H9 (cell line): Measurements from ENCODE around the gene CEACAM18. TPM values are rescaled to one million over a fixed set of nuclear protein-coding genes. Genes with fewer than 3 reads are reported as not detected.

Experiments used
- DNase-seq: peaks from one replicate; pipeline ENCODE4 v3.0.0-alpha.2; 2017
- H2AFZ ChIP-seq: one replicate; pipeline ENCODE4 v1.6.1; 2013; ENCODE audit warnings: mild to moderate bottlenecking, low read length, control low read depth, moderate library complexity
- H2AK5ac ChIP-seq: 2 replicates; pipeline ENCODE4 v1.6.1; 2013; ENCODE audit warnings: low read length, control low read depth, mixed read lengths; ENCODE audit not compliant: insufficient read length
- H2BK120ac ChIP-seq: one replicate; pipeline ENCODE4 v1.6.1; 2013; ENCODE audit warnings: low read depth, mild to moderate bottlenecking, low read length, control low read depth, inconsistent platforms; ENCODE audit not compliant: poor library complexity, severe bottlenecking
- H2BK12ac ChIP-seq: 2 replicates; pipeline ENCODE4 v1.6.1; 2013; ENCODE audit warnings: low read length, control low read depth, mixed read lengths, low read depth; ENCODE audit not compliant: insufficient read length
- H2BK15ac ChIP-seq: 2 replicates; pipeline ENCODE4 v1.6.1; 2013; ENCODE audit warnings: low read depth, low read length, control low read depth
- H2BK20ac ChIP-seq: one replicate; pipeline ENCODE4 v1.6.1; 2013; ENCODE audit warnings: low read depth, mild to moderate bottlenecking, low read length, control low read depth, inconsistent platforms; ENCODE audit not compliant: poor library complexity, severe bottlenecking
- H2BK5ac ChIP-seq: 2 replicates; pipeline ENCODE4 v1.6.1; 2013; ENCODE audit warnings: low read length, control low read depth, mixed read lengths; ENCODE audit not compliant: insufficient read length
- H3K14ac ChIP-seq: 2 replicates; pipeline ENCODE4 v1.6.1; 2013; ENCODE audit warnings: low read length, control low read depth; ENCODE audit not compliant: insufficient read depth
- H3K18ac ChIP-seq: 2 replicates; pipeline ENCODE4 v1.6.1; 2013; ENCODE audit warnings: low read depth, mild to moderate bottlenecking, mixed read lengths, low read length, control low read depth; ENCODE audit not compliant: insufficient read length
- H3K23ac ChIP-seq: 2 replicates; pipeline ENCODE4 v1.6.1; 2013; ENCODE audit warnings: low read length, control low read depth, mixed read lengths, low read depth; ENCODE audit not compliant: insufficient read length
- H3K23me2 ChIP-seq: 2 replicates; pipeline ENCODE4 v1.6.1; 2013; ENCODE audit warnings: low read depth, mild to moderate bottlenecking, mixed read lengths, low read length, control low read depth; ENCODE audit not compliant: insufficient read length, poor library complexity, severe bottlenecking
- H3K27ac ChIP-seq: 2 replicates; pipeline ENCODE4 v1.5.1; 2013; ENCODE audit warnings: low read length, control low read depth, mixed read lengths, low read depth; ENCODE audit not compliant: insufficient read length
- H3K27me3 ChIP-seq: 2 replicates; pipeline ENCODE4 v1.6.1; 2013; ENCODE audit warnings: low read length, control low read depth, inconsistent platforms; ENCODE audit not compliant: insufficient read depth
- H3K4ac ChIP-seq: 2 replicates; pipeline ENCODE4 v1.6.1; 2013; ENCODE audit warnings: low read depth, mild to moderate bottlenecking, control low read depth, inconsistent platforms, low read length, moderate library complexity
- H3K4me1 ChIP-seq: 2 replicates; pipeline ENCODE4 v1.6.1; 2013; ENCODE audit warnings: low read length, control low read depth, inconsistent platforms; ENCODE audit not compliant: insufficient read depth
- H3K4me2 ChIP-seq: 2 replicates; pipeline ENCODE4 v1.6.1; 2013; ENCODE audit warnings: low read length, control low read depth, mixed read lengths; ENCODE audit not compliant: insufficient read length, insufficient read depth
- H3K56ac ChIP-seq: 2 replicates; pipeline ENCODE4 v1.6.1; 2013; ENCODE audit warnings: low read depth, mild to moderate bottlenecking, mixed read lengths, low read length, control low read depth; ENCODE audit not compliant: insufficient read length
- H3K79me1 ChIP-seq: 2 replicates; pipeline ENCODE4 v1.6.1; 2013; ENCODE audit warnings: low read depth, mild to moderate bottlenecking, moderate library complexity, low read length, control low read depth, inconsistent platforms; ENCODE audit not compliant: insufficient read depth, poor library complexity, severe bottlenecking
- H3K79me2 ChIP-seq: 2 replicates; pipeline ENCODE4 v1.6.1; 2013; ENCODE audit warnings: low read length, control low read depth, inconsistent platforms; ENCODE audit not compliant: insufficient read depth
- H3K9ac ChIP-seq: 2 replicates; pipeline ENCODE4 v1.6.1; 2013; ENCODE audit warnings: low read length, control low read depth, mixed read lengths; ENCODE audit not compliant: insufficient read length; ENCODE audit errors: extremely low read depth
- H3K9me3 ChIP-seq: one replicate; pipeline ENCODE4 v1.6.1; 2013; ENCODE audit warnings: low read depth, low read length, inconsistent platforms; ENCODE audit not compliant: control insufficient read depth
- H3T11ph ChIP-seq: one replicate; pipeline ENCODE4 v1.6.1; 2013; ENCODE audit warnings: mild to moderate bottlenecking, low read length, control low read depth, inconsistent platforms
- H4K20me1 ChIP-seq: one replicate; pipeline ENCODE4 v1.6.1; 2013; ENCODE audit not compliant: control insufficient read depth, insufficient read length, insufficient read depth
- H4K5ac ChIP-seq: 2 replicates; pipeline ENCODE4 v1.6.1; 2013; ENCODE audit warnings: low read depth, mild to moderate bottlenecking, mixed read lengths, low read length, control low read depth; ENCODE audit not compliant: insufficient read length
- H4K8ac ChIP-seq: replicated peaks from 2 replicates; pipeline ENCODE4 v1.6.1; 2013; ENCODE audit warnings: low read length, control low read depth, mixed read lengths, low read depth; ENCODE audit not compliant: insufficient read length
- H4K91ac ChIP-seq: 2 replicates; pipeline ENCODE4 v1.6.1; 2013; ENCODE audit warnings: low read depth, mild to moderate bottlenecking, moderate library complexity, mixed read lengths, low read length, control low read depth; ENCODE audit not compliant: insufficient read length
- H3K27ac Mint-ChIP-seq, 3 experiments: 2 replicates in 2 of 3; 3 replicates in 1 of 3; pipeline ENCODE4 v1.8.0; 2020 to 2021; ENCODE audit warnings: mixed read lengths in 3 of 3, mild to moderate bottlenecking in 1 of 3, moderate library complexity in 1 of 3
- H3K27me3 Mint-ChIP-seq: 2 replicates; pipeline ENCODE4 v1.8.0; 2021; ENCODE audit warnings: low read depth, mild to moderate bottlenecking, moderate library complexity, mixed read lengths
- H3K36me3 Mint-ChIP-seq, 3 experiments: 2 replicates in 2 of 3; 3 replicates in 1 of 3; pipeline ENCODE4 v1.8.0; 2020 to 2021; ENCODE audit warnings: low read depth in 3 of 3, mixed read lengths in 3 of 3; ENCODE audit not compliant: insufficient read depth in 1 of 3
- H3K4me1 Mint-ChIP-seq, 2 experiments: 2 replicates each; pipeline ENCODE4 v1.8.0; 2020; ENCODE audit warnings: mixed read lengths in 2 of 2
- H3K4me3 Mint-ChIP-seq, 2 experiments: 2 replicates in 1 of 2; 3 replicates in 1 of 2; pipeline ENCODE4 v1.8.0; 2020 to 2021; ENCODE audit warnings: mild to moderate bottlenecking in 2 of 2, mixed read lengths in 2 of 2, moderate library complexity in 1 of 2
- H3K9me3 Mint-ChIP-seq, 2 experiments: 2 replicates in 1 of 2; 3 replicates in 1 of 2; pipeline ENCODE4 v1.8.0; 2020; ENCODE audit warnings: mild to moderate bottlenecking in 2 of 2, mixed read lengths in 2 of 2, moderate library complexity in 1 of 2
- CTCF ChIP-seq: fragments of 200-600 bp; sonication (generic); conservative IDR thresholded peaks from 3 replicates; pipeline ENCODE4 v1.8.0; 2021; ENCODE audit warnings: antibody characterized with exemption, mild to moderate bottlenecking
- WGBS: extraction: QIAGEN DNeasy Blood & Tissue Kit; methylation state at CpG from one replicate; pipeline ENCODE4 v1.1.7; 2013; ENCODE audit warnings: missing lambda C conversion rate, low lambda C conversion rate, mixed read lengths; ENCODE audit not compliant: insufficient read length; ENCODE audit errors: extremely low coverage; 5-methylcytosine and 5-hydroxymethylcytosine counted together
- total RNA-seq: library from RNA; stranded (reverse); gene quantifications from 2 replicates; pipeline ENCODE4 v1.2.1, GENCODE V29; 2021

CEACAM18 gene
- total RNA-seq, 1 experiment from 2014 or later, result not detected

GRCh38 chr19:51508059-51508733 is 29.9 kb downstream of the CEACAM18 start:
- Histone ChIP-seq H3K23ac (no peak overlapping the region), H3K9me3 (no peaks in the 10 kb centered on the region), H3K9ac (no peak overlapping the region), H3K18ac (no peak overlapping the region), H2AK5ac (no peak overlapping the region), H3K4me1 (no peaks in the 10 kb centered on the region), H3K23me2 (no peaks in the 10 kb centered on the region), H3K4ac (no peak overlapping the region), H4K91ac (no peak overlapping the region), H2BK120ac (no peak overlapping the region), H4K5ac (no peak overlapping the region), H3K79me2 (no peaks in the 10 kb centered on the region), H4K20me1 (no peaks in the 10 kb centered on the region), H3K56ac (no peak overlapping the region), H3T11ph (no peak overlapping the region), H3K27ac (no peak overlapping the region), H2BK5ac (no peak overlapping the region), H3K27me3 (no peaks in the 10 kb centered on the region), H2BK15ac (no peak overlapping the region), H2BK20ac (no peak overlapping the region), H3K4me2 (no peak overlapping the region), H4K8ac (no peak overlapping the region), H2BK12ac (no peak overlapping the region), H3K14ac (no peak overlapping the region), H3K79me1 (no peaks in the 10 kb centered on the region), H2AFZ (no peak overlapping the region)
- TF ChIP-seq CTCF, result no peak
- H3K9me3 Mint-ChIP-seq, result peaks cover 46 to 97% of the 10 kb centered on the region in 2 experiments
- no peaks in the 10 kb centered on the region for H3K36me3 Mint-ChIP-seq
- no peaks in the 10 kb centered on the region for H3K4me1 Mint-ChIP-seq
- no peak overlapping the region for H3K27ac Mint-ChIP-seq
- H3K27me3 Mint-ChIP-seq, result peaks cover 21% of the 10 kb centered on the region
- no CpG with 5 or more reads among the region's 3 CpGs for WGBS
- no peak for DNase-seq
- H3K4me3 Mint-ChIP-seq, result no peak overlapping the region
